ENCODE data around the gene PRICKLE4. TPM values are rescaled to one million over a fixed set of nuclear protein-coding genes. Genes with fewer than 3 reads are reported as not detected.

The PRICKLE4 gene
- total and polyA plus RNA-seq, 2 experiments from 2014 or later = 0.48 to 0.66 TPM

DNA sequence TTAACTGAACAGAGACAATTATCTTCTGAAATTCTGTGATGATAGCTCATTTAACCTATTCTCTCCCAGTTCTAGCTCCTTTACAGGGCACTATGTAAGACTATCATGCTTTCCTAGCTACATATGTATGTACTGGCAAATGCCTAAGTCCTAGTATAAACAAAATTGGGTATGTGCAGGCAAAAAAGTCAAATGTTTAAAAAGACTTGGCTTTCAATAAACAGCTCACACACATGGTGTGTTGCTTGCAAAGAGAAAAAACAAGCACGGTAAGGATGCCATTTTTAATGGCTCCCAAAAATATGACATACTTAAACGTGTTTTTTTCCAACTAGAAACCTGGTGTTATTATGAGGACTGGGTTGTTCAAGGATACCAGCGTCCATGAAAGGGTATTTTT lies 51.7 kb downstream of the PRICKLE4 start:
- Histone ChIP-seq H3K9me2 (ENCODE audit: insufficient read depth) (no peaks in the 10 kb centered on the region), H2AFZ (no peak overlapping the region), H3K27ac (ENCODE audit: low read depth) (no peak overlapping the region), H3F3A (replicated peaks; ENCODE audit: low read depth) (no peaks in the 10 kb centered on the region), H3K4me2 (no peak overlapping the region), H3K4me1 (ENCODE audit: insufficient read depth) (no peaks in the 10 kb centered on the region), H3K79me2 (replicated peaks; ENCODE audit: insufficient read depth) (0 out of 2 replicates have a peak, but pooled peaks cover 7% of the 10 kb centered on the region), H3K27me3 (ENCODE audit: insufficient read depth) (no peaks in the 10 kb centered on the region), H3K36me3 (ENCODE audit: insufficient read depth) (no peaks in the 10 kb centered on the region), H4K20me1 (replicated peaks; ENCODE audit: insufficient read depth) (peaks cover 14% of the 10 kb centered on the region), H3K4me3 (no peak overlapping the region)
- H3K4me1 Mint-ChIP-seq = no peaks in the 10 kb centered on the region
- no peaks in the 10 kb centered on the region for H3K27me3 Mint-ChIP-seq (ENCODE audit: insufficient read depth, low read depth, poor library complexity)
- ATAC-seq = no peak
- TF ChIP-seq NANOG (IDR thresholded peaks at IDR 0.05; ENCODE audit: borderline replicate concordance) = no peak
- TF ChIP-seq, protein P1, sequence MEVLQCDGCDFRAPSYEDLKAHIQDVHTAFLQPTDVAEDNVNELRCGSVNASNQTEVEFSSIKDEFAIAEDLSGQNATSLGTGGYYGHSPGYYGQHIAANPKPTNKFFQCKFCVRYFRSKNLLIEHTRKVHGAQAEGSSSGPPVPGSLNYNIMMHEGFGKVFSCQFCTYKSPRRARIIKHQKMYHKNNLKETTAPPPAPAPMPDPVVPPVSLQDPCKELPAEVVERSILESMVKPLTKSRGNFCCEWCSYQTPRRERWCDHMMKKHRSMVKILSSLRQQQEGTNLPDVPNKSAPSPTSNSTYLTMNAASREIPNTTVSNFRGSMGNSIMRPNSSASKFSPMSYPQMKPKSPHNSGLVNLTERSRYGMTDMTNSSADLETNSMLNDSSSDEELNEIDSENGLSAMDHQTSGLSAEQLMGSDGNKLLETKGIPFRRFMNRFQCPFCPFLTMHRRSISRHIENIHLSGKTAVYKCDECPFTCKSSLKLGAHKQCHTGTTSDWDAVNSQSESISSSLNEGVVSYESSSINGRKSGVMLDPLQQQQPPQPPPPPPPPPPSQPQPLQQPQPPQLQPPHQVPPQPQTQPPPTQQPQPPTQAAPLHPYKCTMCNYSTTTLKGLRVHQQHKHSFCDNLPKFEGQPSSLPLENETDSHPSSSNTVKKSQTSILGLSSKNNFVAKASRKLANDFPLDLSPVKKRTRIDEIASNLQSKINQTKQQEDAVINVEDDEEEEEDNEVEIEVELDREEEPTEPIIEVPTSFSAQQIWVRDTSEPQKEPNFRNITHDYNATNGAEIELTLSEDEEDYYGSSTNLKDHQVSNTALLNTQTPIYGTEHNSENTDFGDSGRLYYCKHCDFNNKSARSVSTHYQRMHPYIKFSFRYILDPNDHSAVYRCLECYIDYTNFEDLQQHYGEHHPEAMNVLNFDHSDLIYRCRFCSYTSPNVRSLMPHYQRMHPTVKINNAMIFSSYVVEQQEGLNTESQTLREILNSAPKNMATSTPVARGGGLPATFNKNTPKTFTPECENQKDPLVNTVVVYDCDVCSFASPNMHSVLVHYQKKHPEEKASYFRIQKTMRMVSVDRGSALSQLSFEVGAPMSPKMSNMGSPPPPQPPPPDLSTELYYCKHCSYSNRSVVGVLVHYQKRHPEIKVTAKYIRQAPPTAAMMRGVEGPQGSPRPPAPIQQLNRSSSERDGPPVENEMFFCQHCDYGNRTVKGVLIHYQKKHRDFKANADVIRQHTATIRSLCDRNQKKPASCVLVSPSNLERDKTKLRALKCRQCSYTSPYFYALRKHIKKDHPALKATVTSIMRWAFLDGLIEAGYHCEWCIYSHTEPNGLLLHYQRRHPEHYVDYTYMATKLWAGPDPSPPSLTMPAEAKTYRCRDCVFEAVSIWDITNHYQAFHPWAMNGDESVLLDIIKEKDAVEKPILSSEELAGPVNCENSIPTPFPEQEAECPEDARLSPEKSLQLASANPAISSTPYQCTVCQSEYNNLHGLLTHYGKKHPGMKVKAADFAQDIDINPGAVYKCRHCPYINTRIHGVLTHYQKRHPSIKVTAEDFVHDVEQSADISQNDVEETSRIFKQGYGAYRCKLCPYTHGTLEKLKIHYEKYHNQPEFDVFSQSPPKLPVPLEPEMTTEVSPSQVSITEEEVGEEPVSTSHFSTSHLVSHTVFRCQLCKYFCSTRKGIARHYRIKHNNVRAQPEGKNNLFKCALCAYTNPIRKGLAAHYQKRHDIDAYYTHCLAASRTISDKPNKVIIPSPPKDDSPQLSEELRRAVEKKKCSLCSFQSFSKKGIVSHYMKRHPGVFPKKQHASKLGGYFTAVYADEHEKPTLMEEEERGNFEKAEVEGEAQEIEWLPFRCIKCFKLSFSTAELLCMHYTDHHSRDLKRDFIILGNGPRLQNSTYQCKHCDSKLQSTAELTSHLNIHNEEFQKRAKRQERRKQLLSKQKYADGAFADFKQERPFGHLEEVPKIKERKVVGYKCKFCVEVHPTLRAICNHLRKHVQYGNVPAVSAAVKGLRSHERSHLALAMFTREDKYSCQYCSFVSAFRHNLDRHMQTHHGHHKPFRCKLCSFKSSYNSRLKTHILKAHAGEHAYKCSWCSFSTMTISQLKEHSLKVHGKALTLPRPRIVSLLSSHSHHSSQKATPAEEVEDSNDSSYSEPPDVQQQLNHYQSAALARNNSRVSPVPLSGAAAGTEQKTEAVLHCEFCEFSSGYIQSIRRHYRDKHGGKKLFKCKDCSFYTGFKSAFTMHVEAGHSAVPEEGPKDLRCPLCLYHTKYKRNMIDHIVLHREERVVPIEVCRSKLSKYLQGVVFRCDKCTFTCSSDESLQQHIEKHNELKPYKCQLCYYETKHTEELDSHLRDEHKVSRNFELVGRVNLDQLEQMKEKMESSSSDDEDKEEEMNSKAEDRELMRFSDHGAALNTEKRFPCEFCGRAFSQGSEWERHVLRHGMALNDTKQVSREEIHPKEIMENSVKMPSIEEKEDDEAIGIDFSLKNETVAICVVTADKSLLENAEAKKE (CRISPR knock-in tag; IDR thresholded peaks at IDR 0.05) = no peak
- TF ChIP-seq CREB1 (CRISPR knock-in tag; IDR thresholded peaks at IDR 0.05; ENCODE audit: low read depth) = no peak
- TF ChIP-seq, protein P2, sequence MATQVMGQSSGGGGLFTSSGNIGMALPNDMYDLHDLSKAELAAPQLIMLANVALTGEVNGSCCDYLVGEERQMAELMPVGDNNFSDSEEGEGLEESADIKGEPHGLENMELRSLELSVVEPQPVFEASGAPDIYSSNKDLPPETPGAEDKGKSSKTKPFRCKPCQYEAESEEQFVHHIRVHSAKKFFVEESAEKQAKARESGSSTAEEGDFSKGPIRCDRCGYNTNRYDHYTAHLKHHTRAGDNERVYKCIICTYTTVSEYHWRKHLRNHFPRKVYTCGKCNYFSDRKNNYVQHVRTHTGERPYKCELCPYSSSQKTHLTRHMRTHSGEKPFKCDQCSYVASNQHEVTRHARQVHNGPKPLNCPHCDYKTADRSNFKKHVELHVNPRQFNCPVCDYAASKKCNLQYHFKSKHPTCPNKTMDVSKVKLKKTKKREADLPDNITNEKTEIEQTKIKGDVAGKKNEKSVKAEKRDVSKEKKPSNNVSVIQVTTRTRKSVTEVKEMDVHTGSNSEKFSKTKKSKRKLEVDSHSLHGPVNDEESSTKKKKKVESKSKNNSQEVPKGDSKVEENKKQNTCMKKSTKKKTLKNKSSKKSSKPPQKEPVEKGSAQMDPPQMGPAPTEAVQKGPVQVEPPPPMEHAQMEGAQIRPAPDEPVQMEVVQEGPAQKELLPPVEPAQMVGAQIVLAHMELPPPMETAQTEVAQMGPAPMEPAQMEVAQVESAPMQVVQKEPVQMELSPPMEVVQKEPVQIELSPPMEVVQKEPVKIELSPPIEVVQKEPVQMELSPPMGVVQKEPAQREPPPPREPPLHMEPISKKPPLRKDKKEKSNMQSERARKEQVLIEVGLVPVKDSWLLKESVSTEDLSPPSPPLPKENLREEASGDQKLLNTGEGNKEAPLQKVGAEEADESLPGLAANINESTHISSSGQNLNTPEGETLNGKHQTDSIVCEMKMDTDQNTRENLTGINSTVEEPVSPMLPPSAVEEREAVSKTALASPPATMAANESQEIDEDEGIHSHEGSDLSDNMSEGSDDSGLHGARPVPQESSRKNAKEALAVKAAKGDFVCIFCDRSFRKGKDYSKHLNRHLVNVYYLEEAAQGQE (IDR thresholded peaks at IDR 0.05; ENCODE audit: unreplicated experiment) = no peak
- TF ChIP-seq, protein P3, sequence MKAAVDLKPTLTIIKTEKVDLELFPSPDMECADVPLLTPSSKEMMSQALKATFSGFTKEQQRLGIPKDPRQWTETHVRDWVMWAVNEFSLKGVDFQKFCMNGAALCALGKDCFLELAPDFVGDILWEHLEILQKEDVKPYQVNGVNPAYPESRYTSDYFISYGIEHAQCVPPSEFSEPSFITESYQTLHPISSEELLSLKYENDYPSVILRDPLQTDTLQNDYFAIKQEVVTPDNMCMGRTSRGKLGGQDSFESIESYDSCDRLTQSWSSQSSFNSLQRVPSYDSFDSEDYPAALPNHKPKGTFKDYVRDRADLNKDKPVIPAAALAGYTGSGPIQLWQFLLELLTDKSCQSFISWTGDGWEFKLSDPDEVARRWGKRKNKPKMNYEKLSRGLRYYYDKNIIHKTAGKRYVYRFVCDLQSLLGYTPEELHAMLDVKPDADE (IDR thresholded peaks at IDR 0.05) = no peak
- TF ChIP-seq, protein P4, sequence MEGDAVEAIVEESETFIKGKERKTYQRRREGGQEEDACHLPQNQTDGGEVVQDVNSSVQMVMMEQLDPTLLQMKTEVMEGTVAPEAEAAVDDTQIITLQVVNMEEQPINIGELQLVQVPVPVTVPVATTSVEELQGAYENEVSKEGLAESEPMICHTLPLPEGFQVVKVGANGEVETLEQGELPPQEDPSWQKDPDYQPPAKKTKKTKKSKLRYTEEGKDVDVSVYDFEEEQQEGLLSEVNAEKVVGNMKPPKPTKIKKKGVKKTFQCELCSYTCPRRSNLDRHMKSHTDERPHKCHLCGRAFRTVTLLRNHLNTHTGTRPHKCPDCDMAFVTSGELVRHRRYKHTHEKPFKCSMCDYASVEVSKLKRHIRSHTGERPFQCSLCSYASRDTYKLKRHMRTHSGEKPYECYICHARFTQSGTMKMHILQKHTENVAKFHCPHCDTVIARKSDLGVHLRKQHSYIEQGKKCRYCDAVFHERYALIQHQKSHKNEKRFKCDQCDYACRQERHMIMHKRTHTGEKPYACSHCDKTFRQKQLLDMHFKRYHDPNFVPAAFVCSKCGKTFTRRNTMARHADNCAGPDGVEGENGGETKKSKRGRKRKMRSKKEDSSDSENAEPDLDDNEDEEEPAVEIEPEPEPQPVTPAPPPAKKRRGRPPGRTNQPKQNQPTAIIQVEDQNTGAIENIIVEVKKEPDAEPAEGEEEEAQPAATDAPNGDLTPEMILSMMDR (conservative IDR thresholded peaks at IDR 0.05; ENCODE audit: low read depth in 2 of 2) = no peak
- TF ChIP-seq ZNF331 (CRISPR knock-in tag; IDR thresholded peaks at IDR 0.05; ENCODE audit: low read depth) = no peak
- TF ChIP-seq JUNB (IDR thresholded peaks at IDR 0.05; ENCODE audit: unreplicated experiment) = no peak
- TF ChIP-seq EZH2phosphoT487 (IDR thresholded peaks at IDR 0.05; ENCODE audit: unreplicated experiment) = no peak
- no peak for TF ChIP-seq STAT1 (IDR thresholded peaks at IDR 0.05; ENCODE audit: unreplicated experiment)
- H3K27ac Mint-ChIP-seq = no peak overlapping the region
- H3K9me3 Mint-ChIP-seq = no peaks in the 10 kb centered on the region
- no peak for DNase-seq (ENCODE audit: low spot score)
- no peak overlapping the region for H3K4me3 Mint-ChIP-seq
- H3K36me3 Mint-ChIP-seq (ENCODE audit: low read depth) = no peaks in the 10 kb centered on the region

Data from GM23338 (cell line).